SIG-M5 treated with dmso at 0.1 percent for 504 hours (cell line): ENCODE results near the gene GARNL3.

Experiments
- DNase-seq: peaks from one replicate; lab custom pipeline; 2025; ENCODE audit not compliant: unreplicated experiment; lab: John Stamatoyannopoulos, UW

Gene GARNL3

DNA sequence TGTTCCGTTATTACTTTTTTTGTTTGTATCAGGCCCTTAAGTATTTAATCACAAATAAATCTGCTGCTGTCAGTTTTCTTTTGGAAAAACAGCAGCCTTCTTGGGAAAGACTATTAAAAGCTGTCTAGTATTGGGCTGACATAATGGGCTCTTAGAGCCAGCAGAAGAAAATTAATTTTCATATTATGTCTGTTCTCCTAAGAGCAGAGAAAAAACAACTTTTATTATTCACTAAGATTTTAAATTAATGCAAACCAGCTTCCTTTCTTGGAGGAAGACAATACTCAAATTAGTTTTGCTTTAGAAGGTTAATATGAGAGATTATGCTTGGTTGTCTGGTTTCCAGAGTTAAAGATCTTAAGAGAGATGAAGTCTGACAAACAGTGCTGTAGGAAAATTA lies 30.6 kb upstream of the GARNL3 start:
- DNase-seq: no peak

DNA sequence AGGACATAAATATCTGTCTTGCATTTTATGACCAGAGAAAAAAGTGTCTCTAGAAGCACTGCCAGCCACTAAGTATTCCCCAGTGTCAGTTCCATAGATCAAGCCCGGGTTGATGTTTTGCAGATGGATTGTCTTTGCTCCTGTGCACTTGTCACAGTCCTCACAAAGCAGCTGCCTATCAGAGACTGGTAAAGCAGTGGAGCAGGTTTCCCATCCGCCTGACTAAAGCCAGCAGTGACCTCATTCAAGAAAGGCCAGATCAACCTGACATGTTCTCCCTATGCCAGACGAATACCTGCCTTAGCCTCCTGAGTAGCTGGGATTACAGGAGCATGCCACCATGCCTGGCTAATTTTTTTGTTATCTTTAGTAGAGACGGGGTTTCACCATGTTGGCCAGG lies 26.8 kb upstream of the GARNL3 start:
- peak; percentile 13 for DNase-seq

DNA sequence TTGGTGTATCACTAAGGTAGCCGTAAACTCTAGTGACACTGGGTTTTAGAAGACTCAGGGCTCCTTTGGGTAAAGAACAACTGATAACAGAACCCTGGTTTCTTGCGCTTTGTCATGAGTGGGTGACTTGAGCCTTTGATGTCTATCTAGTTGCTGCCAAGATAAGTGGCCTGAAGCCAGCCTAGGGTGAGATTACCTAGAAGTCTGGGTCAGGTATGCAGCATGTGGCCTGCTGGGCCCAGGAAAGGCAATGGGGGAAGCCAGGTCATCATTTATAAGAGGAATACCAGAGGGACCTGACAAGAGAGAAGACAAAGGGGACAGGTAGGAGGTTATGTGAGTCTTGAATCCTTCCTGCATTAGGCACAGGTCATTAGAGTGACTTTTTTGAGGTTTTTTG lies 23.2 kb upstream of the GARNL3 start:
- no peak for DNase-seq

DNA sequence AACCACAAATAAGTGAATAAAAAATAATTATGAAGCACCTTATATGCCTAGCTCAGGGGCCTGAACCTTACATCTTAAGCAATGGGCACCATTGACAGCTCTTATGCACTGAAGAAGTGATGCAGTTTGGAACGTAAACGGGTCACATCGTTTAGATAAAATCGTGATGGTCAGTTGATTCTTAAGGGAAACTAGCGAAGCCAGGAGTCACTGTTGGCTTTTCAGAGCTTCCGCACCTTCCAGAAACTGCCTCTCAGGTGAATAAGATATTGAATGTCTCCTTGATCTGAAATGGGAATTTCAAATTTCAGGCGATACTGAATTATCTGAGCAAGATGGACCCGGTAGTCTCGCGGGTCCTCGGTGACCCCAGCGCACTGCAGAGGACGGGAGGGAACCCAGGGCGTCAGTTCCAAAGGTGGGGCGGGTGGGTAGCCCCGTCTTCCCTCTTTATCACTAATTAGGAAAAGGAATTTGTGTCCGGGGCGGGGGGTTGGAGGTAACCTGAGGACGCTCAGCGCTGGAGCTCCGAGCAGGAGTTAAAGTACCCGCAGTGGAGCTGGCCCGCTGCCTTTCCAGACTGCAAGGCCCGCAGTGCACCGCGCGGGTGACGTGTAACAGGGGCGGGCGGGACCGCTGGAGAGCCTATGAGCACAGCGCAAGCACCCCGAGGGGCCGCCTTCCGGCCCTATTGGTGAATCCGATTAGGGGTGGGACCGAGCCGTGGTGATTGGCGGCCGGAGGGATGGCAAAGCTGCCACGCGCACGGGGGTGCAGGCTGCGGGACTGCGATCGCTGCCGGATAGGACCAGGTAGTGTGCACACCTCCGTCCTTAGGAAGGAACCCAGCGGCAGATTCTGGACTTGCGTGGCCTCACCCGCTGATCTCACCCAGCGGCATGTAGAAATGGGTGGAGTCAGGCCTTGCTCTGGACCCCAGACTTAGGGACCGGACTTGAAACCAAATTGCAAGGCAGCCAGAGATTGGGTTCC lies 19.7 kb upstream of the GARNL3 start:
- peak; percentile 88 for DNase-seq

DNA sequence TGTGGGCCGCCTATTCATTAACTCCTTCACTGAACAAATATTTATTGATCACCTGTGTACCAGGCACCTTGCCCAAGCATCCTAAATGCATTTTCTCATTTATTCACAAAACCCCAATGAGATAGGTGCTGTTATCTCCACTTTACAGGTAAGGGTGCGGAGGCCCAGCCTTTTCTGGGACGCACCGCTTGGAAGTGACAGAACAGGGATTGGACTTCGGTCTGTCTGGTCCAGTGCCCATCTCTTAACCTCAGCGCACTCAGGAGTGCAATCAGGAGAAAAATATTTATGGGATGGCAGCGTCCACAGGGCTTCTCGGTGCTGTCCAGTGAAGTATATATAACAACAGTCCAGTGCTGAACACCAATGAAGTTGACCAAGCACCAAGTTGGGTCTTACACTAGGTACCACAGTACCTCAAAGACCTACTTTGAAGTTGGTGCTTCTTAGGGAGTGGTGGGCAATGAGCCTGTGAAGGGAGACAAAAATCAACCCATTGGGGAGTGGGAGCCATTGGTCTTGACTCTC lies 18.9 kb upstream of the GARNL3 start:
- DNase-seq: no peak

DNA sequence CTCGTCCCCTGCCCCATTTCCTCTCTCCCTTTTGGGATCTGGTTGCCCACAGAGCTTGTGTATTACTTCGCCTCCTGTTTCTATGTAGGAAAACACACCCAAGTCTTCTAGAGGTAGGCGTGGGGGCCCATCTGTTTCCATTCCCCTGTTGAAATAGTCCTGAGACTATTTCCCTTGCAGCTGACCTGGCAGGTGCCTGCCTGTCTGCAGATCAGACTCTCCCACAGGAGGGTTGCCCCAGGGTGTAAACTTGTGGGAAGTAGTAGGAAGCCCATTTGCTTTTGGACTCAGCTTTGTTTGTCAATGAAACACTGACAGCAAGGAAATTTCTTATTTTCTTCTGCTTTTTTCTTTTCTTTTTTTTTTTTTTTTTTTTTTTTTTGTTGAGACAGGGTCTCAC lies 16.3 kb upstream of the GARNL3 start:
- DNase-seq: no peak

DNA sequence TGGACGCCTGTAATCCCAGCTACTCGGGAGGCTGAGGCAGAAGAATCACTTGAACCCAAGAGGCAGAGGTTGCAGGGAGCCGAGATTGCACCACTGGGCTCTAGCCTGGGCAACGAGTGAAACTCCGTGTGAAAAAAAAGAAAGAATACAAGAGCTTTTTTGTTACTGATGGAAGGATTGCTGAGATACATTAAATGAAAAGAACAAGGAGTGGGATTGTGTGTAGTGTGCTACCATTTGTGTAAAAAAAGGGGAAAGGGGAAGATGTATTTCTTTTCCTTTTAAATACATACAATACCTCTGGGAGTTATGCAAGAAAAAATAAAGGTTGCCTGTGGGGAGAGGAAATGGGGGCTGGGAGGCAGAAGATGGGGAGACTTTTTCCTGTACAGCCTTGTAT lies 14.7 kb upstream of the GARNL3 start:
- no peak for DNase-seq

DNA sequence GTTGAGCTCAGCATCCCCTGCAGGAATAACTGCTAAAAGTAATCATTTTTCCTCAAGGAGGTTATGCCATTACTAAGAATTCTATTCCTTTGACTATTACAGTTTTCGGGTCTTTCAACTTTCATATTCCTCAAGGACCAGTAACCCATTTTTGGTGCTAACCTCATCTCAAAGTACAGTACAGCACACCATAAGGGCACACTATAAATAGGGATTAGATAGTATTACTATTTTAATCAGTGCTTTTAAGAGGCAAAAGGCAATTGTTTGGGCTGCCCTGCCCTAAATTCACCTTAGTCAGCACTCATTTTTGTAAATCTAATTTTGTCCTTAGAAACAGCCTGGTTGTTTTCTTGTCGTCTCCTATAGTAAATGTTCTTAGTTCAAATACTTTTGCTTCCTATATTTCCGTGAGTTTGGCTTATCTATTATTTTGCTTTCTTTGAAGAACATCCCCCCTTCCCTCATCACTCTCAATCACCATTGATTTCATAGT lies 13.6 kb upstream of the GARNL3 start:
- no peak for DNase-seq

DNA sequence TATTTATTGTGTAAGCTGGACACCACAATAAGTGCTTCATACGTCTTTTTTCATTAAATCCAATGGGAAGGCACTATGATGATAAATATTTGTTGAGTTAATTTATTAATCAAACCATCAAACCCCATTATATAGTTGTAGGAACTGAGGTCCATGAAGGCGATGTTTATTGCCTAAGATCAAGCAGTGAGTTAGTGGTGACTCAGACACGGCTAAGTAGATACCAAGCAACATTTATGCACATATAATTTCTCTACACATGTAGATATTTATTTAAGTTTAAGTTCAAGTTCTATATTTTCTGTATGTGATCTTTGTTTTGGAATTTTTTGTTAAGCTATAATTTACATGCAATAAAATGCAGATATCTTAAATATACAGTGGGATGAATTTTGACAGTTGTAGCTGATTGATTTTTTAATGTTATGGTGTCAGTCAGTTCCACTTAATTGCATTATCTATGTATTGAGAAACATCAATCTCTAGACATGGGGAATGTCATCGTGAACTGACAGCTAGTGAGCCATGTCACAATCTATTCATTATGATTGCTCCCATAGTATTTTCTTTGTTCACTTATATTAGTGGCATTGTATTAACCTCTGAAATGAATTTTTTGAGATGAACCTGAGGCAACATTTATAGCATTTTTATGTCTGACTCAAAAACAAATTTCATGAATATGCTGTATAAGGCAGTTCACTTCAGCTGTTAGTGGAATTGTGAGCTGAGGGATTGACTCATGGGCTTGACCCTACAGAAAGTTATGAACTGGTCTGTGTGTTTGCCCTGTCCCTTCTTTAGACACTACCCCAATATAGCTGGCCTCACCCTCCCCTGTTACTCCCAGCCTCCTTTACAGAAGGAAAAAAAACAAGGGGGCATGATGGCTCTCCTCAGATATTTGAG lies 11.9 kb upstream of the GARNL3 start:
- no peak for DNase-seq

DNA sequence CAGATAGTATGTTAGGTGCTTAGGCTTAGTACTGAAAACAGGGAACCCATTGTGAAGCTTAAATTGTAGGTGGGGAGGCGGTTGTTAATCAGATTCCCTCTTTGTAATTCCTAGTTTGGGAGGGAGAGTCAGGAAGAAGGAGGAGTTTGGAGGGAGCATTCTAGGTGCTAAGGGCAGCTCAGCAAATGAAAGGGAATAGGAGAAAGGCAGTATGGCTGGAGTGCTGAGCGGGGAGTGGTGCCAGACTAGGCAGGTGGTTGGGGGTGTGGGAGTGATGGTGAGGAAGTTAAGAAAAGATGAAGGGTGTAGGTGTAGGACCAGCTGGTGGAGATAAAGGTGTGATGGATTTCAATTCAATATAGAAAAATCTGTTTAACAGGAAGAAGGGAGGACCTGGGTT lies 11.1 kb upstream of the GARNL3 start:
- DNase-seq: no peak

DNA sequence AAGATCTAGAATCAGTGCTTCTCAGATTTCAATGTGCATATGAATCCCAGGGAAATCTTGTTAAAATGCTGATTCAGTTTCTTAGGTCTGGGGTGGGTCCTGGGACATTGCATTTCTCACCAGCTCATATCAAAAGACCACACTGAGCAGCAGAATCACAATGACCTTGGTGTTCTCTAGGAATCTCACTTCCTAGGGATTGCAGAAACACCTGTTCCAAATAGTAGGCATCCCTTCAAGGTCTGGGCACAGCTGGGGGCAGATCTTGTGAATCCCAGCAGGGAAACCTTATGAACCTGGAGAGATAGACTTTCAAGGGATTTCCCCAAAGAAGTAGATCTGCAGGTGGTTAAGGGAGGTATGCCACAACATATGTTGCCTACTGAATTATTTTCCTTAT lies 8.9 kb upstream of the GARNL3 start:
- no peak for DNase-seq

DNA sequence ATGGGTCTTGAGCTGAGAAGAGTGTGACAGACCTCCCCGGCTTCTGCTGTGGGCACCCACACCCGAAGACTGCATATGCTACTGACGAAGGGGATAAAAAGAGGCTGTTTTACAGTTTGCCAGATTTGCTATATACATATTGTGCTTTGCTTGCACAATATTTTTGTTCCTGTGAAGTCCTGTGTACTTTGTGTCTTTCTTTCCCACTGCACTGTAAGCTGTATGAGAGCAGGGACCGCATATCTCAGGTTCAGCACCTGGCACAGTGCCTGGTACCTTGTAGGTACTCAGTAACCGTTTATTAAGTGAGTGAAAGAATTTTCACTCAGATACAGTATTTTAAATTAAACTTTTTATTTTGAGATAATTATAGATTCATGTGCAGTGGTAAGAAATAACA lies 8.2 kb upstream of the GARNL3 start:
- DNase-seq: no peak

DNA sequence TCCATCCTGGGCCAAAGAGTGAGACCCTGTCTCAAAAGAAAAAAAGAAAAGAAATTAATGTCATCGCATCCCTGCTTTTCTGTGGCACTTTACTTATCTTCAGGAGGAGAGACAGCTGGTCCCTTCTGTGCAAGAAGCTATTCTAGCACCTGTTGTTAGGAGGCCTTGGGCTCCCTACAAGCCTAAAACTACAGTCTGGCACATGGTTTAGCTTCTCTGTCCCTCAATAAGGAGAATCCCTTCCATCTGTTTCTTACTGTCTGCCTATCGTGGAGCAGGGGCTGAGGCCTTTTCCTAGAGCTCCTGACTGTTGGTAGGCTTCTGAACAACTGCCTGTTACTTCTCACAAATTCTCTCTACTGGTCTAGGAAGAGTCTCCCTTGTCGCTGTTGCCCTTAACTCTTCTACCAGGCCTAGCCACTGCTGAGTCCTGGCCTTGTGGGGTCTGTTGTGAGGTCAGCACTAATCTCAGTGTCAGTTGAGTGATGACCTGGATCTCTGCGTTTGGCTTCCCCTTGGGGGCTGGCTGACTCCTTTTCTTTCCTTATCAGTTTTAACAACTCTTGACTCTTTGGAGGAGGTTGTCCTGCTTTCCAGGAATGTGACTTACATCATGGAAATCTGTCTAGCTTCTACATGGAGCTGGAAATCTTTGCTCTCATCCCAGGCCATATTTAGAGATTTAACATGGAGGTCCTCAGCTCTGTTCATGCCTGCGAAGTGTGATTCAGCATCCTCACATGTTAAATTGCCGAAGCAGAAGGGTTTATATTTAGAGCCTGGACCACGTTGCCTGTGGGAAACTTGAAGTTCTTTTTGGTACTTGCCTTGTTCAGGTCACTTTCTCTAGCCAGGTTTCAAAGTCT lies 5.7 kb upstream of the GARNL3 start:
- no peak for DNase-seq

DNA sequence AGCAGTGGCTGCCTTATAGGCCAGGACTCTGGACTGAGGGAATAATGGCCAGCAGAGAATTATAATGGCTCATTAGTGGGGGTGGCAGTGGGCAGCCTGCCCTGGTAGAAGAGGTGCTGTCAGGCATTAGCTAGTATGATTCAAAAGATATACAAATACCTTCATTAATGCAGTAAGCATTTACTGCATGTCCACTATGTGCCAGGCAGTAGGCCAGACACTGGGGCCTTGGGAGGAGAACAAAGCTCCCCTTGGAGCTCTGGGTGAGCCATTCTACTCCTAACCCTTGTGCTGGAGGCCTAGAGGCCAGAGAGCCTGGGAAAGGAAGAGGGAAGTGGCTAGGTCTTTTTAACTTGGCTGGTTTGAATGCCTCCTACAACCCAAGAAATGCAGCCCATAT lies 2.0 kb upstream of the GARNL3 start:
- no peak for DNase-seq

DNA sequence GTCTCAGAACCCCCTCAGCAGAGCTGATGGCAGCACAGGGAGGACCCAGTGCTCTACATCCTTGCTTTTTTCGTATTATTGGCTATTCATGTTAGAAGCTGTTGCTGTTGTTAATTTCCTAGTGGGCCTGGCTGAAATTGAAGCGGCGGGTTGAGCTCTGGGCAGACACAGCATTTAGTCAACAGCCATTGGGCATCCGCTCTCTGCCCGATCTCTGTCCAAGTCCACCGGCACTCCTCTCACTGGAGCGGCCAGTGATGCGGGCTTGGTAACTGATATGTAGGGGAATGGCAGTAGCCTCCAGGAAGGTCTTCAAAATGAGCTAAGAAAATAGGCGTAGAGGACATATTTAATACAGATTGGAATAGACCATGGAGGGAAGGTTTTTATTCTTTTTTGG lies 1.3 kb upstream of the GARNL3 start:
- DNase-seq: no peak

DNA sequence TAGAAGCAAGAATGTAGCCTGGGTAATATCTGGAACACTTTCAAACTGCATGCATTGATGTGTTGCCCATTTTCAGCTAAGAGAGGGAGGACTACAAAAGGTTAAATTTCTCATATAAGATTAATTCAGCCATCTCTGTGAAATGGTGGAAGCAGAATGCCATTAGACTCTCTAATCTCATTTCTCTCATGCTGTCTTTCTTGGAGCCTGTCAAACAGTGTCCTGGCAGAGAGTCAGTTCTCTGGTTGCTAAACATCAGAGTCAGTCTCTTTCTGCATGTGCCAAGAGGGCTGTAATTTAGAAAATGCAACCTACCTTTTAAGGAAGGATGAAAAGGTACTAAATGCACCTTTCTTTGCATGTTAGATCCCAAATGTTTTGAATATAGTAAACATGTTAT lies 910 bp upstream of the GARNL3 start:
- no peak for DNase-seq

DNA sequence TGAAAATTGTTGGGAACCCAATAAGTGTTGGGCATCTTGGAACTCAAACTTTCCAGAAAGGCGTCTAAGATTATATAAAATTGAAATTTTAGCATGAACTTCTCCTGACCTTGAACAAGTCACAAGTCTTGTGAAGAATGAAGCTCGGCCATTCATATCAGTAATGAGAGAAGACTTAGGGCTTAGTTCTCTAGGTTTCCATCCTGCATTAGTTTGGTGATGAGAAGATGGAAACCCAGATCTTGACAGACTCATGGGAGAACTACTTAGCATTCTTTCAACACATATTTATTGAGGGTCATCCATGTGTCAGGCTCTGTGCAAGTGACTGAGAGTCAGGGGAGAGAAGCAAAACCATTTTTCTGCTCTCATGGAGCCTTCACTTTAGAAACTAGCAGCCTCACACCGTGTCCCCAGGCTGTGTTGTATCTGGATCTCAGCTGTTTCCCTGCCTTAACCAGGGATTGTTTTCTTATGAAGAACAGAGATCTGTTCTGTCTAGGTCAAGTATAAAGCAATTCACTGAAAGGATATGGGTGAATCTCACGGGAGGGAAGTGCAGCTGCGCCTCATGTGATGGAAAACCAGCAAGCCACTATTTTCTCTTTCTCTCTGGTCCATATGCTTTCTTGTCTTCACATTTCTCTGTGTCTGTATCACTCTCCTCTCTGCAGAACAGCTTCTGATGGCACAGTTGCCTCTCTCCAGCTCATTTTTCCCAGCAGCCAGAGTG lies 3.4 kb downstream of the GARNL3 start:
- no peak for DNase-seq

DNA sequence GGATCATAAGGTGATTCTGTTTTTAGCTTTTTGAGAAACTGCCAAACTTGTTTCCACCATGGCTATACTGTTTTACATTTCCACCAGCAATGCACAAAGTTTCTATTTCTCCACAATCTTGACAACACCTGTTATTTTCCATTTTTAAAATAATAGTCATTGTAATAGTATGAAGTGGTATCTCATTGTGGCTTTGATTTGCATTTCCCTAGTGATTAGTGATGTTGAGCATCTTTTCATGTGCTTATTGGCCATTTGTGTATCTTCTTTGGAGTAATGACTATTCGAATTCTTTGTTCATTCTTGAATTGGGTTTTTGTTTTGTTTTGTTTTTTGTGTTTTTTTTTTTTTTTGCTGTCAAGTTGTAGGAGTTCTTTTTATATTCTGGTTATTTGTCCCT lies 4.9 kb downstream of the GARNL3 start:
- DNase-seq: no peak

DNA sequence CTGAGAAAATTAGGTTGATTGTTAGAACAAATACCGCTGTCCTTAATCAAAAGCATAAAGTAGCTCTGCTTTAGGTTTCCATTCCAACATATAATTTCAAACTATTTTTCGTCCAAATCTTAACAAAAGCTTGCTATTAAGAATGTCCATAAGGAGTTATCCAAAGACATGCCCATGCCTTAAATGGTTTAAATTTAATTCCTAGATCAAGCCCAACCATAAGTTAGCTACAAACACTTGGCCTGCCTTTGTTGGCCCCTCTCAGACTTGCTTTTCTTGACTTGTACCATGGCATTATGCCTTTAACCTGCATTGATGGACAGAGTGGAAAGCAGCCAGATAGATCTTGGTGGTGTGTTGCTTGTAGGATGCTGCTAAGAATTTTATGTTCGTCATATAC lies 8.8 kb downstream of the GARNL3 start:
- no peak for DNase-seq

DNA sequence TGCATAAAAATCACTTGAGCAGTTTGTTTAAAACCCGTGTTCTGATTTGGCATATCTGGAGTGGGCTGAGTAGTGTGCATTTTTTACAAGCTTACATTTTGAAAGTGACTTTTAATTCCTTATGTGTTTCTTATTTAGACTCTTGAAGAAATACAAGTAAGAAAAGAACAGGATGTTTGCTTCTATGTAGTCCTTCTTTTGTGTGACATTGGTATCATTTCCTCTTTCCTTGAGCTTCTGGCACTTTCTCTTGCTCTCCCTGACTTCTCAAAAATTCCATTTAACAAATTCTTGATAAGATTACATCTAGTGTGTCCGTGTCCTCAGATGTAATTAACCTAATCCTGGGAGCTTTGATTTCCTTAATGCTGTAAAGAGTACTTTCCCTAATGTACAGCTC lies 12.5 kb downstream of the GARNL3 start:
- peak; percentile 34 for DNase-seq
